ENCODE measurements around the gene ZBTB38.

Gene ZBTB38

GRCh38 chr3:141337991-141338390 is 30.3 kb upstream of the ZBTB38 start:
- no peak for DNase-seq

GRCh38 chr3:141338881-141339280 is 29.4 kb upstream of the ZBTB38 start:
- DNase-seq = no peak

- no peak for DNase-seq
These were observed 26.8 kb upstream of the ZBTB38 start for GRCh38 chr3:141341536-141341935.

GRCh38 chr3:141342386-141342785 is 25.9 kb upstream of the ZBTB38 start:
- no peak for DNase-seq

DNA sequence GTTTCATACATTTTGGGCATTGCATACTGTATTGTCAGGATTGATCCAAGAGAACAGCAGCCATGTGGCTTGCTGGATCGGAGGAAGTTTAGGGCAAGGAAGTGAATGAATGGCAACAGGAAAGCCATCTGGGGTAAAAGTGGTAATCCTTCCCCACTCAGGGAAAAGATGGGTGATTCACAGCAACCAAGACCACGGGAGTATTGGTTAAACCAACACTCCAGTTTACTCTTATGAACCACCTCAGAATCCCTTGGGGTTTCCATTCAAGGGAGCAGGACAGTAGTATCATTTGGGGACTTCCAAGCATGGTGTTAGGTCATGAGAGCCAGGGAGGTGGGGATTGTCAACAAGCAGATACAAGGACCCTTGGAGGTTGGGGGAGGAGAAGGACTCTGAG is 25.2 kb upstream of the ZBTB38 start:
- no peak for DNase-seq

- DNase-seq = no peak
These were observed 24.4 kb upstream of the ZBTB38 start for GRCh38 chr3:141343865-141344271.

GRCh38 chr3:141345528-141345927 is 22.8 kb upstream of the ZBTB38 start:
- DNase-seq = no peak

DNA sequence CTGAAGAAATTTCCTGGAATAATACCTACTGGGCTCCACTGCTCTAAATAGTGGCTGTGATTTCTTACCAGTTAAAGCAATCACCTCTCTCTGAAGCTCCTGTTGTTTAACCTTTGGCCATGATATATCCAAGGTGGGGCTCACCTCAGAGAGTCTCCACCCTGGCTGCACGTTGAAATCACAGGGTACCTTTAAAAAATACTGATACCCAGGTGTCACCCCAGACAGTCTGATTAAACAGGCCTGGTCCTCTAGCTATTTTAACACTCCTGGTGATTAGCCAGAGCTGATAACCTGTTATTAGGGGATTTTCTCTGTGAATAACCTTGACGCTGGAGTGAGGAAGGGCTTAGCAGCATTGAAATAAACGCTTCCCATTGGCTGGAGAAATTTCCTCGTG is 22.3 kb upstream of the ZBTB38 start:
- no peak for DNase-seq

DNA sequence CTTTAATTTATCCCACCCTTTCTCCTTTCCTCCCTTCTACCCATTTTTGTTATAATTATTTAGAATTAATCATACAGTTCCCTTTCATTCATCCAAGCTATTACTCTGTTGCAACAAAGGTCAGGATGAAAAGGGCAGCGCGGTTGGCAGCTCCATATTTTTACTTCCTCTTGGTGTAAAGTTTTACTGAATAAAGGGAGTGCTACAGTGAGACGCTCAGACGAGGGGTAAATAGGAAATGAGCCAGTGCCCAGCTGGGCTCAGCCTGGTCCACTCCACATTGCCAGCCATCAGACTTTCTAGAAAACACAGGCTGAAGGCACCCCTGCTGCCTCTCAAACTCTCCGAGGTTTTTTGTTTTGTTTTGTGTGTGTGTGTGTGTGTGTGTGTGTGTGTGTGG is 21.9 kb upstream of the ZBTB38 start:
- no peak for DNase-seq

DNA sequence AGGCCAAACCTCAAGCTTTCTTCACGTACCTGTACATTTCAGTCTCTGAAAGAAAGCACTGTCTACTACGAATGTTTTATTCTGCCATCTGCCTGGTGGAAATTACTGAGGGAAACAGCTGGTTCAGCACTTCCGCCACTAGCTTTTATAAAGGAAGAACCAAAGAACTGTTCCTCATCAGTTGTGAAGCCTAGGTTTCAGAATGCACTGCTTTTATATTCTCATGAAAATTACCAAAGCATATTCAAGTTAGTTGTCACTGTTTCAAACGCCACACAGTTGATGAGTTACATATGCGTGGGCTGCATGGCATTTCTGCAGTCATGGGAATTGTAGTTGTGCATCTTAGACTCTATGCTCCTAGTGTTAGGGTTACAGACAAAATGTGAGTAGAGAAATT is 21.5 kb upstream of the ZBTB38 start:
- no peak for DNase-seq

GRCh38 chr3:141348837-141349236 is 19.5 kb upstream of the ZBTB38 start:
- DNase-seq = no peak

DNA sequence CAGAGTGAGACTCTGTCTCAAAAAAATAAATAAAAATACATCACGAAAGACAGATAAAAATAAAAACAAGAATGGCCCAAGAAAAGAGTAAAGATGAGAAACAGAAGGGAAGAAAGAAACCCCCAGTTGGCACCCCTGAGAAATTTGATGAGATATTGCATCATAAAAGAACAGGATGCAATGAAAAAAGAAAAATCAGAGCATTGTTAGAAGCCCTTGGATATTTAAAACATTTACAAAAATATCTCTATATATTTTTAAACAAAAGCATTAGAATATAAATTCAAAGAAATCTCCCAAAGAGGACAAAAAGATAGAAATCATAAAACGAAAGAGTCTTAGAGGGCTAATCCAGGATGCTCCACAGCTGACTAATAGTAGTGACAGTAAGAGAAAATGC is 18.6 kb upstream of the ZBTB38 start:
- DNase-seq = no peak

GRCh38 chr3:141350666-141351065 is 17.6 kb upstream of the ZBTB38 start:
- no peak for DNase-seq

DNA sequence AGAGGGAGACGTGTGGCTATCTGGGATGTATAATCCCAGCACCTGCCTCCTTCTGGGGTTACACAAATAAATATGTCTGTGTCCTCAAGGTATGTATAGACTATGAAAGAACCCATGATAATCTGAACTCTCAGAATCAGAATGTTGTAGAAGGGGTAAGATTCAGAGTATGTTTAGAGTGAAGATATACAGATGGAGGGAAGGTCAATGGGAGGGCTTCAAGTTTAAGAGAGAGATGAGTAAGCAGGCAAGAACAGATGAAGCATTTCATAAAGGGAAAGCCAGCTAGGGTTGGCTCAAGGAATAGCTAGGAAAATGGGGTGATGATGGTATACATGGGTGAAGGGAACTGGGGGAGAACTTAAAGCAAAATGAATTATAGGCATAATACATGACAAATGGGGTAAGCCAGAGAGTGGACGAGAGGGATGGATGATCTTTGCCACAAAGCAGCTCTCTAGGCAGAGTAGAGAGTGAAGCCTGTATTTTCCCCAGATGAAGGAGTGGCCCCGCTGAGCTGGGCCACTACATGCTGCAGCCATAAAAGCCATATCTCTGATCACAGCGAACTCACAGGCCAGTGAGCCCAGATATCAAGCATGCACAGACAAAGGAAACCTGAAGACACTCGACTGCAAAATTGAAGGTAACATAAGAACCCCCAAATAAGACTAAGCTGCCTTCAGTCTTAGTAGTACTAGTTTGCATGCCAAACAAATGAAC is 15.9 kb upstream of the ZBTB38 start:
- DNase-seq = no peak

DNA sequence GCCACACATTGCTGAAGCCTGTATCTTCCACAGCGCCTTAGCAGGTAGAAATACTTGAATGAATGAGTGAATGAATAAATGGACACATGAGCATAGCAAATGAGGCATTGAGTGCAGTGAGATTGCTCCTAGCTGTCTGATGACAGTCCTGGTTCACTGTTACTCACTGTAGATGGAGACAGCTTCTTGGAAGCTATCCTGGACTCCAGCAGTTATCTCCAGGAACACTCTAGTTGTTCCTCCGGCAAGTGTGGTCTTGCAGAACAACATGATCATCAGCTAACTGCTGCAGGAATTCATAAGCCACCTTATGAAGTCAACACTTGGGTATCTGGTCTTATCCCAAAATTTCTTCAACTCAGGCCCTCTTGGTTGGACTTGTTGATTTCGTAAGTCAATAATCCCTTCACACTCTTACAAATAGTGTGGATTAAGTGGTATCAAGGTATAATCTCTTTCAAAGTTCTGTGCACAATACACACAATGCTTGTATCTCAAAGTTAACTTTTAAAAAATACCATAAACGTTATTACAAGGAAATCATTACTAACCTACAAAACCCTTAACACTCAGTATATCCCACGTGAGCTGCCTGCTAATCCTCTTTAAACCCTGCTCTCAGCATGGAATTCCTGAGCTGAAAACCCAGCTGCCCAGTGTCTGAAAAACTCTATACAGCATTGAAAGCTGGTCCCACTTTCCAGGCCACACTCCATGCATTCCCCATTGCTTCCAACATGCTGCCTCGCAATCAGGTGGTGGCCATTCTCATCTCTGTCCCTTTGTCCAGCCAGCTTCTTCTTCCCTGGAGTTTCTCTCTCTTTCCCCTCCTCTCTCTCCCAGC is 14.4 kb upstream of the ZBTB38 start:
- DNase-seq = no peak

DNA sequence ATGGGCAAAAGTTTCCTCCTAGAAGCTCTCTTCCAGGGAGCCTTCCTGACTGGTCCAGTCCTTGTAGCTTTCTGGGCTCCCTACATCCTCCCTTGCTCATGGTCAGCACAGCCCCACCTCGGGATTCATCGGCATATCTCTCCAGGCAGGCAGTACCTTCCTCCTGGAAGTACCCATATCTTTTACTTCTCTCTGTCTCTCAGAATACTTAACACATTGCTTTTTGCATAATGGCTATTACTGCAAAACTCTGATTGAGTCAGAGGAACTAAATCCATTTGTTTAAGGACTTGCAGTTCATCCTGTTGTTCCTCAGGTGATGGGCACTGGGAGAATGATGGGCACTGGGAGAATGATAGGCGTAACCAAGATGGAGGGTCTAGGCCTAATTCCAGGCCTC is 13.8 kb upstream of the ZBTB38 start:
- DNase-seq = no peak

DNA sequence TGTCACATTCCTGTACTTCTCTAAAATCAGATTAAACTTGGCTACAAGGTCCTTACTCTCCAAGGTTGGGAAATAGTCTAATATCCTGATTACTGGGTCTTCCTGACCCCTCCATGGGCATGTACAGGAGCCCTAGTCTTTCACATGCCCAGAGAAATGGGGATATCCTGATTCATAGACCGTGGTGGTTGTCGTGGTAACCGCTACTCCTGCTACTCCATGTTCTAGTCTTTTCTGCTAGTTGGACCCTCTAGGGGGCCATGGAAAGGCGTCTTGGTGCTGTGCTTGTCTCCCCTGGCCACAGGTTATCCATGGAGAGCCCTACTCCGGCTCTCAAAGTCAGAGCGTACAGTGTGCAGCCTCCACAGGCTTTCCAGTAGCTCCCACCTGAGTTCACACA is 13.1 kb upstream of the ZBTB38 start:
- DNase-seq = no peak

DNA sequence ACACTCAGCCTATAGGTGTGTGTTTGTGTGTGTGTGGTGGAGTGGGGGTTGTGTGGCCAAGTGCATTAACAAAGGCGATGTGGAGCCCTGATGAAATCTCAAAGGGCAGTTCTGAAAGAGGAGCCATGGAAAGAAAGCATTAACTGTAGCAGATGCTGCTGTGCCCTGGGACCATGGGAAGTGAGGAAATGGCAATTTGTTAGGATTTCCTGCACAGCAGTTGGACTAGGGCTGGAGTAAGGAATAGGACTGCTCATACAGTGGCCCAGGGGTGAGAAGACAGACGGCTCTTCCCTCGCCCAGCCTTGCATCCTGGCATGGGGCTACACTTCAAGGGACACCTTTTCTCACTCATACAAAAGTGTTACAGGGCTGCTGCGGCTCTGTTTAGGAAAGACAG is 12.3 kb upstream of the ZBTB38 start:
- no peak for DNase-seq

- DNase-seq = no peak
These were observed 7.3 kb upstream of the ZBTB38 start for GRCh38 chr3:141360888-141361598.

DNA sequence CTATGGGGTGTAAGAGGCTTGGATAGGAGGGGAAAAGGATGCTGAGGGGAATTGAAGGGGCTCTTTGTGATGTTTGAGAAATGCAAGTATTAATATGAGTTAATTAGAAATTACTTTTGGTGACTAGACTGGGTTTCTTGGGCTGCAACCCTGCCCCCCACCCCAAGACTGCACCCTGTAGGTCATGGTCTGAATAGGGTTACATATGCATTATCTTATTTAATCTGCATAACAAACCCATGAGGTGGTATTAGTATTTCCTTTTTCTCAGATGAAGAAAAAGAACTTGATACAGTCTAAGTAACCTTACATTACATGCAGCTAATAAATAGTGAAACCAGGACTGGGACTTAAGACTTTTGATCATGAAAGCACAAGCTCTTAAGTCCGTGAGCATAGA is 5.6 kb upstream of the ZBTB38 start:
- DNase-seq = no peak

- DNase-seq = no peak
These were observed 3.1 kb upstream of the ZBTB38 start for GRCh38 chr3:141365201-141365600.

DNA sequence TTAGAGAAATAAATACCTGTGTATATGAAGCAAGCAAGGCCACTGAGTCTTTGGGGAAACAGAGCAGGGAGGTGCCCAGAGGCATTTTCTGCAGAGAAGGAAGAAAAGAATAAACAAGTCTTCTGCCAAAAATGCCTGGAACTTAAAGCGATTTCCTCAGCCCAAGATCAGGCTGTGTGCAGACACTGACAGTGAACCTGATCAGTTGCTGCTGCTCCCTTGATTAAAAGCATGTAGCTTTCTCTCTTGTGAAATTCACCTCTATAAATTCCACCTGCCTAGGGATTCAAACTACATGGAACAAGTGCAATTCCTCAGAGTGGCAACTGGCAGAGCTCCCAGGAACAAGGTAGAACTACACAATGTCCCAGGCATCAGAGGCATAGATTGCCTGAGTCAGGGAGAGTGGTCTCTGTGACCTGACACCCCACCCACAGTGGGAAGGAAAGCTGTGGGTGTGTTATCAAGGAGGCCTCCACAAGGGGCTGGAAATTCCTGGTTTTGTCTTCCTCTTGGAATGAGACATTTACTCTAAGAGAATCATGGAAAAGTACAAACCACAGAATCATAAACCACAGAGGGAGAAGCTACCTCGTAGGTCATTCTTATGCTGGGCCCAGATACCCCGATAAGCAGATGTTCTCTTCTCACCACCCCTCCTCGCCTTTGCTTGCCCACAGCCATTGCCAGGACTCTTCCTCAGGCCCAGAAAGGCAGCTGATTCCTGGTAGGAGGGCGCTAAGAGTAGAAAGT is 1.8 kb upstream of the ZBTB38 start:
- no peak for DNase-seq
